Activated T-cell treated with anti-CD3 and anti-CD28 coated beads, Interleukin-2, amount 50 U/mL, for 24 hours (primary cell): ENCODE results near the gene MUC15.

Experiments
- DNase-seq: peaks from one replicate; pipeline ENCODE4 v3.0.0-alpha.2; 2020
- H3K27ac Mint-ChIP-seq: 2 replicates; pipeline ENCODE4 v1.8.0; 2020; ENCODE audit warnings: mild to moderate bottlenecking, mixed read lengths
- H3K27me3 Mint-ChIP-seq: 2 replicates; pipeline ENCODE4 v1.8.0; 2020; ENCODE audit warnings: mixed read lengths
- H3K36me3 Mint-ChIP-seq: 2 replicates; pipeline ENCODE4 v1.8.0; 2020; ENCODE audit warnings: low read depth, mixed read lengths
- H3K4me1 Mint-ChIP-seq: 2 replicates; pipeline ENCODE4 v1.8.0; 2020; ENCODE audit warnings: low read depth, mixed read lengths
- H3K4me3 Mint-ChIP-seq: 2 replicates; pipeline ENCODE4 v1.8.0; 2020; ENCODE audit warnings: mild to moderate bottlenecking, moderate library complexity, mixed read lengths
- H3K9me3 Mint-ChIP-seq: 2 replicates; pipeline ENCODE4 v1.8.0; 2020; ENCODE audit warnings: mixed read lengths

The MUC15 gene

DNA sequence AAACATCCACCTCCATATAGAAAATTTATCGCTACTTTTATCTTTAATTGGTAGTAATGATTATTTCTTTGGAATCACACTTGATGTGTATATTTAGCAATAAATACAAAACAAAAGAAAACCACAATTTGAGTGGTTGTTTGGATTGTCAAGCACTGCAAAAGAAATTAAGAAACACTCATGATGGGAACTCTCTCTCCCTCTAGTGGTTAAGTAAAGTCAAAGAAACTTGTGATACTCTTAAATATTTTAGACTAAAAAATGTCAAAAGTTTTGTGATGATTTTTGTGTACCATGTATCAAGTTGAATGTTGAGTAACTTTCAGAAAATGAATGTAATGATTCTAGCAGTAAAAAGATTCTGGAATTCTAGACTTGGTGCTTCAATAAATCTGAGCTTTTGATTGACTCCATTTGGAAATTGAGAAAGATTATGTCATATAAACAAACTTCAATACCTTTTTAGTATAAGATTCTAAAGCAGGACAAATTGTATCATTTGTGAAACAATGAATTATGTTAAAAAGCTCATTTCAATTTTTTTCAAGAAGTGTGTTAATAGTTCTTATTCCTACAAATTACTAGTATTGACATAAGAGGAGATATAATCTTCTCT lies 20.8 kb downstream of the MUC15 start:
- no peak for DNase-seq
- H3K4me3 Mint-ChIP-seq = no peak overlapping the region
- no peaks in the 10 kb centered on the region for H3K36me3 Mint-ChIP-seq
- no peaks in the 10 kb centered on the region for H3K4me1 Mint-ChIP-seq
- H3K27ac Mint-ChIP-seq = no peak overlapping the region
- H3K27me3 Mint-ChIP-seq = no peaks in the 10 kb centered on the region
- H3K9me3 Mint-ChIP-seq = peaks cover 4% of the 10 kb centered on the region

DNA sequence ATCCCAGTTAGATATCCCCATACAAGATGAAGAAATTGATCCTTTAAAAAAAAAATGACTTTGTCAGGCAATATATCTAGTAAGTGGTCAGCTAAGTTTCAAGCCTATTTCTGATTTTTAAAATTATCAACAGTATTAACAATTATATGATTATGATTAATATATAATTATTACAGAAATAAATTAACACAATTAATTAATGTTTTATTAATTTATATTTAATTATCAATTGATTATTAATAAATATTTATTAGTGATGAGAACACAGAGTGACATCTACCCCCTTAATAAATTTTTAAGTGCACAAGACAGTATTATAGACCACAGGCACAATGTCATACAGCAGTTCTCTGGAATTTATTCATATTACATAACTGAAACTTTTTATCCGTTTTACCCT lies 22.0 kb downstream of the MUC15 start:
- Mint-ChIP-seq H3K36me3 (no peaks in the 10 kb centered on the region), H3K9me3 (peaks cover 5% of the 10 kb centered on the region), H3K4me1 (no peaks in the 10 kb centered on the region), H3K27ac (no peak overlapping the region), H3K27me3 (no peaks in the 10 kb centered on the region), H3K4me3 (no peak overlapping the region)
- DNase-seq = no peak

DNA sequence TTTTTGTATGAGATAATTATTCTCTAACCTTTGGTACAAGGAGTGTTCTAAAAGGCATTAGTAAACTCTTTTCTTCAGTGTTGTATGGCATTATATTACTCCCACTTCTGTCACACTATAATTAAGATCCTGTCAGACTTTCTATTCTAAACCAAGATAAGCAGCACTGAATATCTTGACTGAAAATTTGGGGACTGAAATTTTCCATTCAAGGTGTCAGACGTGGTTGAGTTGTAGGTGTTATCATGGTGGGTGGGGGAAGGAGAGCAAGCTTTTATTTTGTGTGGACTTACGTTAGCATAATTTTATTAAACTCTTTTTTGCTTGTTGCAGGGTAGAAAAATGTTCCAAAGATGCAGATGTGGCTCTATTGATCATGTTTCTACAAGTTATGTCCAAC lies 22.9 kb downstream of the MUC15 start:
- Mint-ChIP-seq H3K4me3 (no peak overlapping the region), H3K9me3 (peaks cover 5% of the 10 kb centered on the region), H3K36me3 (no peaks in the 10 kb centered on the region), H3K4me1 (no peaks in the 10 kb centered on the region), H3K27ac (no peak overlapping the region), H3K27me3 (no peaks in the 10 kb centered on the region)
- no peak for DNase-seq

DNA sequence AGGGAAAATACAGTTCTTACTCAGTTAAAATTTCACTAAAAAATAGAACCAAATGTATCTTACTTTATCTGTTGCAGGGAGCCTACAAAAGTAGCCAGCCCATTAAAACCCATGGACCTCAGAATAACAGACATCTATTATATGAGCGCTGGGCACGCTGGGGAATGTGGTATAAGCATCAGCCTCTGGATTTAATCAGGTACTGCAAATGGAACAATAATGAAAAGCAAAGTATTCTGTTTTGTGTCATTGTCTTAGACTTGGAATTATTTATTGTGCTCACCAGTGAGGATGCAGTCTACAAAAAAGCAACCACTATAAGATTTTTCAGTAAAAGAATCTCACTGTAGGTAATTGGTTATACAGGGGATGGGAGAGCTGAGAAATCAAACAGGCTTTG lies 30.2 kb downstream of the MUC15 start:
- no peak for DNase-seq
- Mint-ChIP-seq H3K27ac (no peak overlapping the region), H3K4me1 (no peaks in the 10 kb centered on the region), H3K27me3 (no peaks in the 10 kb centered on the region), H3K4me3 (no peak overlapping the region), H3K9me3 (peaks cover 8% of the 10 kb centered on the region), H3K36me3 (no peaks in the 10 kb centered on the region)

DNA sequence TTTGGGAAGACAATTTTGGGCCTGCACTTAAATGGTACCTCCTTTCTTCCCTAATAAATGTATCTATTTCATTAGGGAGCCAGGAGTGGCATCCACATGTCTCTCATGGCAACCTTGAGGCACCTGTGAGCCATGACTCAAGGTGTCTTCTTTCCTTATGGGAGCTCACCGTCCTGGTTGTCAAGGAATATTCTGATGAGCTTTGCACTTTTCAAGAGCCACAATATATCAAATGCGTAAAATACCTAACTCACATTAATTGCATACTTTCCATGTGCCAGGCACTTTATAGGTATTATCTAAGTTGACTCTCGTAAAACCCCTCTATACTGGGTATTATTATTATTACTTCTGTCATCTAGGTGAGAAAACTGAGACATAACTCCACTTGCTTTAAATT lies 32.5 kb downstream of the MUC15 start:
- no peaks in the 10 kb centered on the region for H3K4me1 Mint-ChIP-seq
- H3K27ac Mint-ChIP-seq = no peak overlapping the region
- no peaks in the 10 kb centered on the region for H3K36me3 Mint-ChIP-seq
- H3K9me3 Mint-ChIP-seq = peaks cover 3% of the 10 kb centered on the region
- H3K27me3 Mint-ChIP-seq = no peaks in the 10 kb centered on the region
- no peak overlapping the region for H3K4me3 Mint-ChIP-seq
- DNase-seq = no peak

DNA sequence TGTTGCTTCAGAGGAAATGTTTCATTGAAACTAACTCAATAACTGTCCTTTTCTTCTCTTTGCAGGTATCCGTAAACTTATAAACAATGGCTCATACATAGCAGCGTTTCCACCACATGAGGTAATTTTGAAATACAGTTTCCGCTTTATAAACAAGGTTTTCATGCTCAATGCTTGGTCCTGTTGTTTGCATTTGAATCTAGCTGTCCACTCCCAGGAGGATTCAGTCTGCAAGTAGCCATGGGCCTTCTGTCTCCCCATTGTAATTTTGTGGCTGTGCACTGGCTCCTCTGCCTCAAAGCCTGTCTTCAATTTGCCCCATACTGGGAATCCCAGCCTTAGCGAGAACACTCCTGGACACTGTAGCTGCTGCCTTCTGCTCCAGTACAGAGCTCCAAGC lies 34.7 kb downstream of the MUC15 start:
- no peaks in the 10 kb centered on the region for H3K4me1 Mint-ChIP-seq
- no peak overlapping the region for H3K27ac Mint-ChIP-seq
- no peak for DNase-seq
- H3K4me3 Mint-ChIP-seq = no peak overlapping the region
- no peaks in the 10 kb centered on the region for H3K27me3 Mint-ChIP-seq
- peaks cover 3% of the 10 kb centered on the region for H3K9me3 Mint-ChIP-seq
- H3K36me3 Mint-ChIP-seq = no peaks in the 10 kb centered on the region

DNA sequence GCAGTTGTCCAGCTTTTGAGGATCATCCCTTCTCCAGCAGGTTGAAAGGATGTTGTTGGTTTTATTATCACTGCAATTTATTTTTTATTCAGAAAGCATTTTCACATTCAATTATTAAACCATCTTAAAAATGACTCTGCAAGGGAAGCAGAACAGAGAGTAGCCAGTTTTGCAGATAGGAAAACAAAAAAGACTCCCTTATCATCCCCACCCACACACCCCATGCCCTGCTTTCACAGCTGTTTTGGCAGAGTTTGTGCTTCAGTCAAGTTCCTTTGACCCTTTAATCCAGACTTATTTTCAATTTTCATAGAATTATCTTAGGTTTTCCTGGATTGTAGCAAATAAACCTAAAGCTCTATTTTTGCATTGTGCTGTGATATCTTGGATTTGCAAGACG lies 44.4 kb downstream of the MUC15 start:
- DNase-seq = no peak
- Mint-ChIP-seq H3K27me3 (no peaks in the 10 kb centered on the region), H3K4me1 (no peaks in the 10 kb centered on the region), H3K36me3 (no peaks in the 10 kb centered on the region), H3K4me3 (no peak overlapping the region), H3K9me3 (peaks cover 2% of the 10 kb centered on the region), H3K27ac (no peak overlapping the region)

DNA sequence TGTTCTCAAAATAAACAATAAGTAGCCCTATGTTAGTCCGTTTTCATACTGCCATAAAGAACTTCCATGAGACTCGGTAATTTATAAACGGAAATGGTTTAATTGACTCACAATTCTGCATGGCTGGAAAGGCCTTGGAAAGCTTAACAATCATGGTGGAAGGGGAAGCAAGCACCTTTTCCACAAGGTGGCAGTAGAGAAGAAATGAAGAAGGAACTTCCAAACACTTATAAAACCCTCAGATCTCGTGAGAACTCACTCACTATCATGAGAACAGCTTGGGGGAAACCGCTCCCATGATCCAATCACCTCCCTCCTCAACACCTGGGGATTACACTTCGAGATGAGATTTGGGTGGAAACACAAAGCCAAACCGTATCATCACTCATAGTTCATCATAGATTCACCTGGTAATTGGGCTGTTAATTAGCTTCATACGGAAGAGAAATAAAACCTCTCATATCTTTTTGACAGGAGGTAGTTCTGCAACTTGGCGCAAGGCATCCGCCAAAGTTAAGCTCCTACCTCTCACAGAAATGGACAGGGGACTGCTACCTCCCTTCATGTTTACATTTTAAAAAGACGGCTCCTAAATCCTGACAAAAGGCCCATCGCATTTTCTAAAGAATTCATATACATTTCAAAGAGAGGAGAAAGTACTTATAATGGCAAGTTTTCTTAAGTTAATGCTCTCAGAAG lies 49.0 kb downstream of the MUC15 start:
- Mint-ChIP-seq H3K36me3 (no peaks in the 10 kb centered on the region), H3K4me1 (no peaks in the 10 kb centered on the region), H3K4me3 (no peak overlapping the region), H3K27me3 (no peaks in the 10 kb centered on the region), H3K27ac (no peak overlapping the region), H3K9me3 (peaks cover 4% of the 10 kb centered on the region)
- no peak for DNase-seq

DNA sequence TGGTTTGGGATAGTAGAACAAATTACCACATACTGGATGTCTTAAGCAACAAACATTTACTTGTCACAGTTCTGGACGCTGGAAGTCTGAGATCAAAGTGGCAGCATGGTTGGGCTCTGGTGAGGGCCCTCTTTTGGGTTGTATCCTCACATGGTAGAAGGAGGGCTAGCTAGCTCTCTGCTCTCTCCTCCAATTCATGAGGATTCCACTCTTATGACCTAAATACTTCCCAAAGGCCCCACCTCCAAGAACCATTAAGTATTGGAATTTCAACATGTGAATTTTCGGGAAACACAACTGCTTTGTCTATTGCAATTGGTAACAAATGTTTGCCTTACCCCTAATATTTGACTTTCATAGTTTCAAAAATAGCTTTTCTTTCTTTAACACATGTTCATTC lies 52.6 kb downstream of the MUC15 start:
- no peak for DNase-seq
- no peak overlapping the region for H3K4me3 Mint-ChIP-seq

DNA sequence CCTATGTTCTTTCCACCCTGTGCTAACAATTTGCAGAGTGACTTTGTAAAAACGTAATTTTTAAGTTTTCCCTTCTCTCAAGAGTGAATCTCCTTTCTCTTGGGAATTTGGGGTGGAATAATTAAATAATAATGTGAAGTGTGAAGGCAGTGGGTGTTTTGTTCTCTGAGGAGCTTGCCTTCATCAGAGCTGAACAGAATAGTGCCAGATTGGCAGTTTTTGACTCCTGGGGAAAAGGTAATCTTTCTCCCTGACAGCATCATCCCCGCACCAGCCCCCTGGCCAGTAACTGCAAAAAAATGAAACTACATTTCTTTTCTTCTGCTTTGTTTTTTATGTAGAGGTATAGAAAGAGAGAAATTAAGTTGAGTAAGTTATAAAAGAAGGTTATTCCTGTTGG lies 59.9 kb downstream of the MUC15 start:
- Mint-ChIP-seq H3K4me3 (no peak overlapping the region), H3K27ac (no peak overlapping the region), H3K27me3 (no peaks in the 10 kb centered on the region), H3K9me3 (no peaks in the 10 kb centered on the region), H3K36me3 (no peaks in the 10 kb centered on the region), H3K4me1 (no peaks in the 10 kb centered on the region)
- no peak for DNase-seq

More for the DNA sequence above, 52.6 kb downstream of the MUC15 start:
- Mint-ChIP-seq H3K27me3 (no peaks in the 10 kb centered on the region), H3K36me3 (no peaks in the 10 kb centered on the region), H3K27ac (no peak overlapping the region), H3K9me3 (peaks cover 2% of the 10 kb centered on the region), H3K4me1 (no peaks in the 10 kb centered on the region)

DNA sequence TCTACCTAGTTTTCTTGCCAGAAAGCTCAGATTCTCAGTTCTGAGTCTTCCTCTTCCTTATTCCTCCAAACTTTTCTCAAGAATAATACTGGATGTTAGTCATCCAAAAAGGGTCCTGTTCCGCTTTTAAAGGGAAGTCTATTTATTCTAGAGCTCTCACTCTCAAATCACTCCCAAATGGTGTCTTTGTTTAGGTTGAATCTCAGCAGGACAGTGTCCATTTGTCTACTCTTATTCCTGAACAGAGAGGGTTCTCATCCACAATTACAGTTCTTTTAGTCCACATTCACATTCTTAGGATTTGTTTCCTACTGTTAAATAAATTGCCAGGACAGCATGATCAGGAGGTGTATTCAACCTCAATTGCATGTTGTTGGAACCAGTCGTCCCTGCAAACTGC lies 61.3 kb downstream of the MUC15 start:
- Mint-ChIP-seq H3K4me3 (no peak overlapping the region), H3K27me3 (no peaks in the 10 kb centered on the region), H3K27ac (no peak overlapping the region), H3K9me3 (peaks cover 3% of the 10 kb centered on the region), H3K4me1 (no peaks in the 10 kb centered on the region), H3K36me3 (no peaks in the 10 kb centered on the region)
- DNase-seq = no peak

DNA sequence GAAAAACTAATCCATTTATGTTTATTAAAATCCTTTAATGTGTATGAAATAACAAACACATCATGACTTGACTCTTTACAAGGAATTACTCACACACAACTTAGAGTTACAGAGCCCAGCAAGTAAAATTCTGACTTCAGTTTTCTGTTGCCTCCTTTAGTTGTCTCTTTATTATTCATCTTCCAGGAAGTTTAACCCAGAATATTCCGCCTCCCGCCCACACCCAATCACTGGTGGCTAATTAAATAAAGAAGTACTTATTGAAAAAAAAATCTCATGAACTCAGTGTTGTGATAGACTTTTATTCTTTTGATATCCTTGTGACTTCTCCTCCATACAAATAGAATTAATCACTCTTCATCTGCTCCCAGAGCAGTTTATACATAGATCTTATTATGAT lies 61.9 kb downstream of the MUC15 start:
- H3K27me3 Mint-ChIP-seq = no peaks in the 10 kb centered on the region
- H3K27ac Mint-ChIP-seq = no peak overlapping the region
- H3K4me3 Mint-ChIP-seq = no peak overlapping the region
- H3K4me1 Mint-ChIP-seq = no peaks in the 10 kb centered on the region
- no peak for DNase-seq
- no peaks in the 10 kb centered on the region for H3K36me3 Mint-ChIP-seq
- peaks cover 3% of the 10 kb centered on the region for H3K9me3 Mint-ChIP-seq
